Measurements from ENCODE around the gene MRPL48.
A peak's percentile ranks its signal among the peaks of the same experiment; 100 is the strongest.
"Not testable (repeated sequence)": the region's sequence is repeated elsewhere in the genome, so short reads cannot be mapped to it uniquely, and the experiment has no call there.

Gene MRPL48

DNA sequence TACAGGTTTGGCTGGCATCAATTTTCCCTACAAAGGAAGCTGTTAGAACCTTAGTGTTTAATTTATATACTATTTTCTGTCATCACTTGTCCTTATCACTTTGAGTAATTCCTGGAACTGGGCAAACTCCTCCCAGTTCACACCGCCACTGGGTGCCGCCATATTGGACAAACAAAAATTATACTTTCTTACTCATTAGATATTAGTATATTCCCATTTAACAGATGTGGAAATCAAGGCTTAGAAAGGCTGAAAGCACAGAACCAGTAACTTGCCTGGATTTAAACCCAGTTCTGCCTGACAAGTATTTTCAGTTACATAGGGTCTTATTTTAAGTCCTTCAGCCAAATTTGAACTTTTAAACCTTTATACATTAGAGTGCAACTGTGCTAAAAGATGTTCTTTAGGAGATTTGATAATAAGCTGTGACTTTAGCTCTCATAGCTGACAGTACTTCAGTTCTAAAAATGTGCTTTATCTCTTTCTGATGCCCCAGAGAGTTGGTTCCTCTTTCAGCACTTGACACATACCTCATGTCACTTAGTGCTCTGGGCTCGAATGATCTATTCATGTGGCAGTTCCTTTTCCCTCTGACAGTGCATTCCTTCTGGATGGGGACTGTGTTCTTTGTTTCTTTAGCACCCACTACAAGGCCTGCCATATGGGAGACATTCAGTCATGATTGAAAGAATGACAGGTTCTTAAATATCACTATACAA, 63.5 kb downstream of the MRPL48 start:
- DNase-seq = no peak

DNA sequence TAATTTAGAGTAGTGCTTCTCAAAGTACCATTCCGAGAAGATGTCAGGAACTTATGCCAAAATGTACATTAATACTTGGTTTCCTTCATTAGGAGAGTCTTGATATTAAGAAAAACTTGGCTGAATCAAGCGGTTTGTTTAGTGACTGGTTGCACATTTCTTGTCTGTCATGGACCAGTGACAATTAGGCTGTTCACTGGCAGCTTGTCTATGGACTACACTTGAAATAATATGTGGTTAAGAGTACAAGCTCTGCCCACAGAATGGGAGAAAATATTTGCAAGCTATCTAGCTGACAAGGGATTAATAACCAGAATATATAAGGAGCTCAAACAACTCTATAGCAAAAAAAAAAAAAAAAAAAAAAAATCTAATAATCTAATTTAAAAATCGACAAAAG, 64.4 kb downstream of the MRPL48 start:
- no peak for DNase-seq

DNA sequence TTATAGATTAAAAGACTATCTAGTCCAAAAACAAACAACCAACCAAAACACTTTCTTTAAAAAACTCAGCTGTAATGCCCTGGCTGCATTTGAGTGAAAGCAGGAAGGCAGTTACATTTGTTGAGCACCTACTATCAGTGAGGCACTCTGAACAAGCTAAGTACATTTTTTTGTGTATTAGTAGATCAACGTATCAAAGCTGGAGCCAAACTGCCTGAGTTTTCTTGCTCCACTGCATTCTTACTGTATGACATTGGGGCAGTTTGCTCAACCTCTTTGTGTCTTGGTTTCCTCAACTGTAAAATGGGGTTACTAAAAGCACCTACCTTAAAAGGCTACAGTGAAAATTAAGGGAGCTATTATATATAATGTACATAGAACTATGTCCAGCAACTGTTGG, 67.0 kb downstream of the MRPL48 start:
- no peak for DNase-seq

DNA sequence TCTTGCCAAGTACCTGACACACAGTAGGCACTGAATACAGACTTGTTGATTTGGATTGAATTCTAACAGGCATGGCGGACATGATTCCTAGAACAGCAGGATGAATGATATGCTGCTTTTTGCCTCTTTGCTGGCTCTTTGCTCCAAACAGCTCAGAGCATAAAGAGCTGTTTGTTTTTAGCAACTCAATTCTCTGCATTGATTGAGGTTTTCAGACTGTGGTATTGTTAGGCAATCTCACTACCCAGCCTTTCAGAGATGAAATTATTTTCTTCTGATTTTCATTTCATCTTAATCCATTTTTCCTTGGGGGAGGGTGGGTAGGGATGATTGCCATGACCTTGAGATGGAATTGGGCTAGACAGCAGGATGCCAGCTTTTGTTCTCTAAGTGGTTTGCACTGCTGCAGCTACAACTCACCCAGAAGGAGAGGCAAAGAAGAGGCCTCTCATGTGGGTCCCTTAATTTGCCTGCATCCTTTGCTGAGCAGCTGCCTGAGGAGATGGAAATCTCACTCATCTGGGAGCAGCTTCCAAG, 68.4 kb downstream of the MRPL48 start:
- no peak for DNase-seq

DNA sequence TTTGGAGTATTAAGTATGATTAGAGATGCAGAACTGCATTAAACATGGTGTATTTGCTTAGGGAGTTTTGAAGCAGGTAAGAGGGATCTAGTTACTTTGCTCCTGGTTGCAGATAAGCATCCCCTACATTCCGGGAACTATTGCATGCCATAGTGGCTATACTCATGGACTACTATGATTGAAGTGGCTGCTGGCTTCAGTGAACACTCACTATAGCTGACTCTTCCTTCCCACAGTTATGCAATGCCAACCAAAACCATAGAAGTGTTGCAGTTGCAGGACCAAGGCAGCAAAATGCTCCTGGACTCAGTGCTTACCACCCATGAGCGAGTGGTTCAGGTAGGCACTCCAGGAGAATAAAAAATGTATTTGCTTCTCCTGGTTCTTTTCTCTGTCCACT, 72.0 kb downstream of the MRPL48 start:
- DNase-seq = no peak

DNA sequence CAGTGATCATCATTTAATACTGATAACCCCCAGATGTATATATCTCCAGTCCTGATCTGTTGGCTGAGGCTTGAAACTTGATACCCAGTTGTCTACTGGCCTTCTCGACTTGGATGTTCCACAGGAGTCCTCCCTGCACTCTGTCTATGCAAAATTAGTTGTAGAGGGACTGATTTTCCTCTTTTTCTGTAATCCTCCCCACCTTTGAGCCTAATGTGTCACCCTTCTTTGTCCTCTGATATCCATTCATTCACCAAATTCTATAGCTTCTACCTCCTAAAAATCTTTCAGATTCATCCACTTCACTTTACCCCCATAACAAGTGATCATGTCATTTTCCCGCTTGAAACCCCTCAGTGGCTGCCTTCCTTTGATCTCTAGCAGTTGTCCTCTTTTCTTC, 72.5 kb downstream of the MRPL48 start:
- no peak for DNase-seq

DNA sequence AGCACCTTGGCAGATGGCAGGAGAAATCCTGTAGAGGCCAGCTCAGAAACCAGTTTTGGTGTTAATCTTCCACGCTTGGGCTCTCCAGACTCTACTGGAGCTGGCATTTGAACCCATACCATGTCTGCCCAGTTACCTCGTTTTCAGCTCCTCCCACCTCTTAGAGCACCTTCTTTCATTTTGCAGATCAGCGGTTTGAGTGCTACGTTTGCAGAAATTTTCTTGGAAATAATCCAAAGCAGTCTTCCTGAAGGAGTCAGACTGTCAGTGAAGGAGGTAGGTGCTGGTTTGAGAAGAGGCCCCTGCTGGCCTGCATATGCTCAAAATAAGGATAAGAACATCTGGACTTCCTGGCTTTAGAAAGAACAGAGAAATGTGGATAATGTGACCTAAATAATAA, 75.3 kb downstream of the MRPL48 start:
- no peak for DNase-seq

DNA sequence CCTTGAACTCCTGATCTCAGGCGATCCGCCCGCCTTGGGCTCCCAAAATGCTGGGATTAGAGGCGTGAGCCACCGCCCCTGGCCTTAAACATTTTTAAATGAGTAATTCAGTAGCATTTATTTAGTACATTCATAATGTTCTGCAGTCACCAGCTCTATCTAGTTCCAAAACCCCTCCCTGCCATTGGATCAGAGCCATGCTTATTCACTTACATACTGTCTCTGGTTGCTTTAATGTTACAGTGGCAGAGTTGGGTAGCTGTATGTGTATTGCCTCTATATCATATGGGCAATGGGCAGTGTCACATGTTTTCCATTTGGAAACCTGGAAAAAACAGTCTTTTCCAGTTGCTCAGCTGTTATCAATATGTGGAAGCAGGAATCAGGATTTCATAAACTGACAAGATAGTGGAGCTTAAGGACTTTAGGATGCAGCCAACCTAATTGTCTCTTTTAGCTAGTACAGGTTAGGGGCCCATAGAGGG, 78.5 kb downstream of the MRPL48 start:
- DNase-seq = no peak

DNA sequence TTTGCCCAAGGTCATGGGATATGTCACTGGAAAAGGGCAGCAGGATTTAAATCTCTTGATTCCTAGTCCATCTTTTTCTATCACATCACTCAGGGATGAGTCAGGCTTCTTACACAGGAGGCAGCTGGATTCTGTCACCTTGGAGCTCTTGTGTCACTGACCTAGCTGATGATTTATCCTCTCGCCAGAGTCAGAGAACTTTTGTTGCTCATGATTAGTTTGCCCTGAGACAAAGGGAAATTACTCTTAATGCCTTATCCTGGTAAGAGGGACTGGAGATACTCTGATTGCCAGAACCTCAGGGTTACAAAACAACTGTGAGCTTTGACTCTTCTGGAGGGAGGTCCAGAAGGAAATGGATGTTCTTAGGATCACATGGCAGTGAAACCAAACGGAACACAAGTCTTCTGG, 78.9 kb downstream of the MRPL48 start:
- no peak for DNase-seq

DNA sequence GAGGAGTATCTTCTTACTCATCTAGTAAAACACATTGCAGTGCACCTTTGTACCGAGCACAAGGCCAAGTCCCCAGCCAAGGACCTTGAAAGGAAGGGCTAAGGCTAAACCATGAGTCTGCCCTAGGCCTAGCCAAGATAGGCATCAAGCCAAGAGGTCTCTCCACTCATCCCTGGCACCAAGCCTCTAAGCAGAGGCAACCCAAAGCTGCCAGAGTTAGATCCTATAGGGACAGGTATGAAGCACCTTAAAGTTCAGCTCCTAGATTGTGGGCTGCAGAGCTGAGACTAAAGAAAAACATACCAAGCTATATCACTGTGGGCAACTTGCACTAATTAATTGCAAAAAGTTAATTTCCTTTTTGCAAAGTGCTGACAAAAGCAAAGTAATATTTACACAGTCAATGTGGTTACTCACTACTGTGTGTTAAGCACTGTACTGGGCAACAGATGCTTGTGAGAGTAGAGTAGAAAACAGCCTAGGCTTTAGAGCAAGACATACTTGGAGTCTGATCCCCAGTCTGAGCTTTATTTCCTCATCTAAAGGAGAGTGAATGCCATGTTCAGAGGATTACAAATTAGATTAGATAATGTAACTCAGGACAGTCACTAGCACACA, 81.8 kb downstream of the MRPL48 start:
- DNase-seq = no peak

DNA sequence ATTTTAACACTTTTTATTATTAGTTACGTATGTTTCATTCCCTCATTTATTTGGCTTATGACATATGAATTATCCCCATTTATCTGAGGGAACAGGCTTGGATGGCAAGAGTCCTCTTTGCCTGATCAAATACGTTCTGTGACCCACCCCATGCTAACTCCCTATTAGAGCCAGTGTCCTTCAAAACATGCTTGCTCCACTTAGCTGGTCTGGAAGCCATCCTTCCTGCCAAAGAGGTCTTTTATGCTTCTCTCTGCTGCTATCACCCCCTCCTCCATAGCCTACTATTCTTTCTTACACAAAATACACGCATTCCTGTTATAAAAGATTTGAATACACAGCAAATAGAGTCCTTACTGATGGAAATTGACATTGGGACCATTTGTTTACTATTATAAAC, 82.6 kb downstream of the MRPL48 start:
- no peak for DNase-seq

DNA sequence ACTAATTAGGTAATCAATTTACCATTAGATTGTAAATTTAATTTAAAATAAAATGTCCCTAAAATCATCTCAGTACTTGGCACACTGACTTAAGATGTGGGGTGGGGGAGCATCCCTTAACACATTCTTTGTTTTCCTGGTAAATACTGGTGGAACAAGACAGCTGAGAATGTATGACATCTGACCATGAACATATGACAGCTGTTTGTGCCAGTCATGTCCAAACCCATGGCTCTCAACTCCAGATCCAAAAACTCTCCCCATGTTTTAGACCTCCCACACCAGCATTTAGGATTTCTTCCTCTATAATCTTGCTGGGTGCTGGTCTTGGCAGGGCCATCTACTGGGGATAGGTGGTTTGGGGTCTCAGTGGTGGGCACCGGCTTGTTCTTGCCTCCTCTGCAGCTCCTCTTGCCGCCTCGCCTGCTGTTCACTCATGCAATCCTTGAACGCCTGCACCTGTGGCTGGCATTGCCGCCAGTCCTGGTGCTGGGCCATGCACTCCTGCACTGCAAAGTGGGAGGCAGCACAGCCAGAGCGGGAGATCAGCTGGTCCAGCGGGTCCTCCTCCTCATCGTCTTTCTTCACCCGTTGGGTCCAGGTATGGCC, 85.2 kb downstream of the MRPL48 start:
- DNase-seq = no peak

DNA sequence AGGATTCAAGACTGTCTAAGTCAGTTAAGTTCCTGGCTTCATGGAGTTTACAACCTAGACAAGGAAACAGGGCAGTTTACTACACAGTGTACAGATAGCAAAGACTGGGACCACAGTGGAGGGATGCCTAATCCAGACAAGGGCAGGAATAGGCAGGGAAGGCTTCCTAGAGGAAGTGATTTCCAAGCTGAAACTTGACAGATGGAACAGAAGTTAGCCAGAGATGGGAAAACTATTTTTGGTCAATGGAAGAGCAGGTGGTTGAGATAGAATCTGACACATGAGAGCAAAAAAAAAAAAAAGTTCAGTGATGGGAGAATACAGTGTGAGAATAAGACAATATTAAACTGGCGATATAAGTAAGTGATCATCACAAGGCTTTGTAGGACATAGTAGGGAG, 87.7 kb downstream of the MRPL48 start:
- no peak for DNase-seq

DNA sequence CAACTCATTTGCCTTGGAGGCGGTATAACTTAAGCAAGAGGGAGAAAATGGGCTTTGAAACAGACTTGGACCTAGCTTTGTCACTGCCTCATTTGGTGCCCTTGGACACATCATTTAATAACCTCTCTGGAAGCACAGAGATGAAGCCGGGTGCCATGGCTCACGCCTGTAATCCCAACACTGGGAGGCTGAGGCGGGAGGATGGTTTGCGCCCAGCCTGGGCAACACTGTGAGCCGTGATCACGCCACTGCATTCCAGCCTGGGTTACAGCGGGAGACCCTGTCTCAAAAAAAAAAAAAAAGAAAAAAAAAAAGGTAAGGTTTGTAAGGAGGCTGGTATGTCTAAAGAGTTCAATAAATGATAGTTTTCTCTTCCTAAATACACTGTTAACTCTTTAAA, 88.2 kb downstream of the MRPL48 start:
- DNase-seq = no peak

DNA sequence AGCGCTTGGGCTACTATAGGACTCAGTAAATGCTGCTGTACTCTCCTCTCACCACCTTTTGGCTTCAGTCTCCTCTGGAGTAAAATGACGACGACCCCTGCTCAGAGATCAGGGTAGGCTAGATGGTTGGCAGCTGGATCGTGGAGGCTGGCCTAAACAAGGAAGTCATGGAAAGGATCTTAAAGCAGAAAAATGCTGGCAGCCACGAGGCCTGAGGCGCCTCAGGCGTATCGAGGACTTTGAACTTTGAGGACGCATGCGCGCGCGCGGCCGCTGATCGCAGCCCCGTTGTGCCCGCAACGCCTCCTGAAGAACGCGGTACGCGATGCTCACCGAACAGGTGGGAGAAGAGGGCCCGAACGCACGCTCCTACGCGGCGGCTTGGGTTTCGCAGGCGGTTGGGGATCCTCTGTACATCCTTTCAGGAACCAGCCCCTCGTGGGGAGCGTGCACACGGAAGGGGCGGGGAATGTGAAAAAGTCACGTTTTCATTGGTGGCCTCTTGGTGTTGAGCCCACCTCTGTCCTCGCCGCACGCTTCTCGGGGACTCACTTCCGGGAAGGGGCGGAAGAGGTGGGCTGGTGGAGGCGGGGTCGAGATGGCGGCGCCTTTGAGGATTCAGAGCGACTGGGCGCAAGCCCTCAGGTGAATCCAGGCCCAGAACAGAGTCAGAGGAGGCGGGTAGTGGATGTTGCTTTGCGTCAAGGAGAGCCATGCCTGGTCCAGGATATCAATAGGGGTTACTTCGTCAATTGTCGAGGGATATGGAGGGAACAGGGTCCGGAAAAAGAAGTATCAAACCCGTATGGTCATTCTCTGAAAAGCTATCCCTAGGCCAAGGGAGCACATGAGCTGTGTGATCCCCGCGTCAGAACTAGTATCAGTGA, 89.0 kb downstream of the MRPL48 start, which contains the start of the genes COA4 and PAAF1:
COA4 (minus strand) TSS at position 423 of the 887 bp plus-strand sequence. CDS start 3,468 bp downstream, outside the sequence.
PAAF1 (plus strand) TSS at position 576 of the 887 bp plus-strand sequence; CDS start at position 599, 23 bp downstream.
- peak; percentile 90 for DNase-seq

DNA sequence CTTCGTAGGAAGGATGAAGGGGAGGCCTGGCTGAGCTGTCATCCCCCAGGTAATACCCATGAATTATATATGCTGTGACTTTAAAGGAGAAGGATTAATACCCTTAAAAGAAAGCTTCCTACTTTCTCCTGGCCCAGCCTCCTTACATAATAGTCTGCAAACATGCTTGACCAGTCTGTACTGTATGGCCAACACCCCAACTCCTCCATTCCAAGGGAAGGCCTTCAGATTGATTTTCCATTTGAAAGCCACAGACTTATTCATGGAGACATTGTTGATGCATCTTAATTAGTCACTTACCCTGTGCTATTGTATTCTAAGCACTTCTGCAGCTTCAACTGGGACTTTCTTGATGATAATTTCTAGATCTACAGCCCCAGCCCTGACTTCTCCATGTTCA, 91.1 kb downstream of the MRPL48 start:
- DNase-seq = no peak

DNA sequence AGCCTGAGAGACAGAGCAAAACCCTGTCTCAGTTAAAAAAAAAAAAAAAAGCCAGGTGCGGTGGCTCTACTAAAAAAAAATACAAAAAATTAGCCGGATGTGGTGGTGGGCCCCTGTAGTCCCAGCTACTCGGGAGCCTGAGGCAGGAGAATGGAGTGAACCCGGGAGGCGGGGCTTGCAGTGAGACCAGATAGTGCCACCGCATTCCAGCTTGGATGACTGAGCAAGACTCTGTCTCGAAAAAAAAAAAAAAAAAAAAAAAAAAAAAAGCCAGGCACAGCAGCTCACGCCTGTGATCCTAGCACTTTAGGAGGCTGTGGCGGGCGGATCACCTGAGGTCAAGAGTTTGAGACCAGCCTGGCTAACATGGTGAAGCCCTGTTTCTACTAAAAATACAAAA, 92.8 kb downstream of the MRPL48 start:
- not testable (repeated sequence) for DNase-seq

DNA sequence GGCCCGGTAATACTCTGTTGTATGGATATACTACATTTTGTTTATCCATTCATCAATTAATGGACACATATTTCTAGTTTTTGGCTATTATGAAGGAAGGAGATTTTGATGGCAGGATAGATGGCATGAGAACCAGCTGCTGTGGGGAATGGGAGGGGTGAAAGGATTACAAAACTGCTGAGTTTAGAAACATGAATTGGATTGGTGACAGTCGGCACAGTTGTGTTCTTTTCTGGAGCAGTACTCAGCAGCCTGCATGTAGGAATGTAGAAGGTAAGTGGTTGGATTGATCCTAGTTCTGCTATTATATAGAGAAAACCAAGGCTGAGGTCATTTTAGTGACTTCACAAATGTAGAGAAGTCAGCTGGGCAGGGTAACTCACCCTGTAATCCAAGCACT, 96.2 kb downstream of the MRPL48 start:
- no peak for DNase-seq

DNA sequence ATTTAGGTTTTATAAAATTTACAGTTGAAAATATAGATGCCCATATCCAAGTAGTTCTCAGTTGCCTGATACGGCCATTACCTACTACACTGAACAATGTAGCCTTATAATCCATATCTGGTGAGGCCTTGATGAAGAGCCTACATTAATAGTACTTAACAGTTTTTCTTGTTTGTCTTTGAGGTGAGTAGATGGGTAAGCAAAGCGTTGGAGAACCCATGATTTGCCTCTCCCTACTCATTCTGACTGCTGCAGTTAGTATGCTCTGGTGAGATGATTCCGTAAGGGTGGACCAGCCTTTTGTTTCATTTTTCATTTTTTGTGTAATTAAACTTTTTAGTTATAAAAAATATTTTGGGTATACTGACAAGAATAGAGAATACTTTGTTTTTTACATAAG, 100.6 kb downstream of the MRPL48 start:
- DNase-seq = no peak

DNA sequence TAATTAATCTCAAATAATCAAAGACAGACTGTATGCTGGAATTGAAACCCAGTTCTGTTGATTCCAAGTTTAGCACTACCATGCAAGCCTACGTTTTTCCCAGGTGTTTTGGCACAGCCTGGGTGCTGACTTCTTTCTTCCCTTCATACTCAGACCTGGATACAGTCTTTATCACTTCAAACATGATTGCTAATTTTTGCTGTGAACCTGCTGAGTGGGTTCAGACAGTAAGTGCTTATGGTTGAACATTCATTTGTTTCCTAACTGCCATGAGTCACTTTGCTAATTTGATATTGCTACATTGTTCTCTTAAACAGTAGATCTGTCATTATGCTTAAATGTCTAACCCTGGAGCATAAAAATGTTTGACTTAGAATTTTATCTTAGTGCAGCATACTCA, 101.3 kb downstream of the MRPL48 start:
- DNase-seq = no peak

DNA sequence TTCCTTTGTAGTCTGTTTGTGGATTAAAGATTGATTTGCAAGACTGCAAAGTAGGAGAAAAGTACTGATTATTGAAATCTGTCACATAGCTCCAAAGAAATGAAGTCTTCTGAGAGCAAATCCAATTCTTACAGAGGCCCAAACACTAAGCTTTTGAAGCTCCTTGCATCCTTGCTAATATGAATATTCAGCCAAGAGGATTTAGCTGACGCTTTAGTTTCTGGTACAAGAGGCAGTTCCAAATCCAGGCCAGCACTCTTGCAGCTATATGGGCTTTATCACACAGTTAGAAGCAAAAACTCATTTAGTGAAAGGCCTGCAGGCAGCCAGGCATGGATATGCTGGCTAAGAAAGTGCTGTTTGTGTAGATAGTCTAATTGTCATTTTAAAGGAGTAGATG, 101.9 kb downstream of the MRPL48 start:
- no peak for DNase-seq

DNA sequence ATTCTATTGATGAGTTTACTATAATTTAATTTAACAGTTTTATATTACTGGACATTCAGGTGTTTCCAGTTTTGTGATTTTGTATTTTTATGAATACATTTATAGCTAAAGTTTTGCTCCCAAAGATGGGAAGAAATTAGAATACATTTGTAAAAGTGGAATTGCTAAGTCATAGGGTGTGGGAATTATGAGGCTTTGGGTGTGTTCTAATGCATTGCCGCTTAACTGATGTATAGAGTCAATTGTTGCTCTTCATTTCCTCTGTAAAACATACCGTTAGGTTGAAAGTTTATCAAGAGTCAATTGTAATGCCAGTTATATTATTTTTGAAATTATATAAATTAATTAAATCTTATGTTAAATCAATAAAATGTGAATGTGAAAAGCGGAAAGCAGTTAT, 105.4 kb downstream of the MRPL48 start:
- DNase-seq = no peak

All from activated effector memory CD4-positive, alpha-beta T cell treated with Interleukin-2 at 50 U/mL for 16 hours (primary cell).